Endodermal cell (in vitro differentiated cells): Measurements from ENCODE around the gene M6PR. TPM values are rescaled to one million over a fixed set of nuclear protein-coding genes. Genes with fewer than 3 reads are reported as not detected.

Source experiments
- DNase-seq: peaks from one replicate; pipeline ENCODE4 v3.0.0-alpha.2; 2017
- H3K27ac ChIP-seq: 2 replicates; pipeline ENCODE4 v1.5.1; 2013; ENCODE audit warnings: mild to moderate bottlenecking, low read depth, low read length, moderate library complexity
- H3K27me3 ChIP-seq: 2 replicates; pipeline ENCODE4 v1.6.1; 2013; ENCODE audit warnings: mild to moderate bottlenecking, low read length, moderate library complexity; ENCODE audit not compliant: insufficient read depth, control insufficient read depth, poor library complexity, severe bottlenecking
- H3K36me3 ChIP-seq: 2 replicates; pipeline ENCODE4 v1.7.0; 2013; ENCODE audit warnings: mild to moderate bottlenecking, low read length, moderate library complexity; ENCODE audit not compliant: control insufficient read depth, insufficient read depth
- H3K4me1 ChIP-seq: one replicate; pipeline ENCODE4 v1.7.0; 2013; ENCODE audit warnings: low read length; ENCODE audit not compliant: control insufficient read depth, insufficient read depth
- H3K4me3 ChIP-seq: 2 replicates; pipeline ENCODE4 v1.5.1; 2013; ENCODE audit warnings: mild to moderate bottlenecking, low read length, moderate library complexity
- H3K9ac ChIP-seq: 2 replicates; pipeline ENCODE4 v1.6.1; 2013; ENCODE audit warnings: mild to moderate bottlenecking, low read length, moderate library complexity; ENCODE audit not compliant: poor library complexity, severe bottlenecking; ENCODE audit errors: extremely low read depth
- H3K9me3 ChIP-seq: 2 replicates; pipeline ENCODE4 v1.6.1; 2013; ENCODE audit warnings: mild to moderate bottlenecking, low read length, moderate library complexity; ENCODE audit not compliant: control insufficient read depth
- H3K27ac Mint-ChIP-seq: 2 replicates; pipeline ENCODE4 v1.8.0; 2020; ENCODE audit warnings: mixed read lengths
- H3K27me3 Mint-ChIP-seq: 2 replicates; pipeline ENCODE4 v1.8.0; 2021; ENCODE audit warnings: mild to moderate bottlenecking, mixed read lengths; ENCODE audit not compliant: insufficient read depth
- H3K36me3 Mint-ChIP-seq: 2 replicates; pipeline ENCODE4 v1.8.0; 2020; ENCODE audit warnings: low read depth, mixed read lengths
- H3K4me1 Mint-ChIP-seq: 2 replicates; pipeline ENCODE4 v1.8.0; 2020; ENCODE audit warnings: mixed read lengths
- H3K4me3 Mint-ChIP-seq: 2 replicates; pipeline ENCODE4 v1.8.0; 2020; ENCODE audit warnings: mild to moderate bottlenecking, moderate library complexity, mixed read lengths
- H3K9me3 Mint-ChIP-seq: 2 replicates; pipeline ENCODE4 v1.8.0; 2020; ENCODE audit warnings: mild to moderate bottlenecking, mixed read lengths
- CTCF ChIP-seq: fragments of 200-600 bp; sonication (generic); conservative IDR thresholded peaks from 2 replicates; pipeline ENCODE4 v1.5.0; 2021; ENCODE audit warnings: antibody characterized with exemption, mild to moderate bottlenecking
- WGBS, 2 experiments: methylation state at CpG; one replicate each; pipeline versions ENCODE4 v1.1.5 to v1.1.7; 2013; ENCODE audit warnings: missing lambda C conversion rate in 2 of 2, mixed read lengths in 1 of 2; ENCODE audit not compliant: insufficient coverage in 1 of 2, insufficient read length in 1 of 2; 5-methylcytosine and 5-hydroxymethylcytosine counted together
- total RNA-seq, 2 donors: library from RNA; stranded (reverse); fragmentation: NEBNext Ultra II Directional in 1 of 2; extraction: Animal tissue kit (Norgen Biotek cat#: 25700) in 1 of 2; gene quantifications; 2 replicates in 1 of 2; 3 replicates in 1 of 2; pipeline ENCODE4 v1.2.1, GENCODE V29; 2021

Gene M6PR
- total RNA-seq, 2 donors from 2014 or later: 116 to 255 TPM

DNA sequence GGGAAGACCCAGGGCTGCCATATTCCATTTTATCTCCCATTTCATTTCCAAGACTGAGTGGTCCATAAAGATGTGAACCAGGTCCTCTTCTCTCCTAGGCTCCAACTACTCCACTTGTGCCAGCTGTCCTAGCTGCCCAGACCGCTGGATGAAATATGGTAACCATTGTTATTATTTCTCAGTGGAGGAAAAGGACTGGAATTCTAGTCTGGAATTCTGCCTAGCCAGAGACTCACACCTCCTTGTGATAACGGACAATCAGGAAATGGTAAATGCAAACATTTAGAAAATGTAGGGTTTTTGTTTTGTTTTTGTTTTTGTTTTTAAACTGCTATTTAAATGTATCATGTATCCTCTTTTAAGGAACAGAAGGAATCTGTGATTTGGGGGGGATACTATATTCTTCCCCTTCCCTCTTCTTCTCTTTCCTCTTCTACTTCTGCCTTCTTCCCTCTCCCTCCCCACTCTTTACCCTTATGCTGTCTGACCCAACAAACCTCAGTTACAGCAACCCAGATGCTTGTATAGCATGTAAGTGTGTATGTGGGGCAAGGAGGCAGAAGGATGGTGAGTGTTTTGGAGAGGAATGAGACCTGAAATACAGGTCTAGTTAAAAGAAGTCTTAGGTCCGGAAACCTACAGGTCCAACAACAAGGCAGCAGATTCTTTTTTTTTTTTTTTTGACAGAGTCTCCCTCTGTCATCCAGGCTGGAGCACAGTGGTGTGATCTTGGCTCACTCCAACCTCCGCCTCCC is 45.8 kb upstream of the M6PR start:
- no peak overlapping the region for H3K27ac Mint-ChIP-seq
- no peak overlapping the region for H3K4me3 Mint-ChIP-seq
- no peaks in the 10 kb centered on the region for H3K9me3 ChIP-seq
- no peak for TF ChIP-seq CTCF
- H3K36me3 Mint-ChIP-seq: no peaks in the 10 kb centered on the region
- 94 to 100% methylated on average over 2 to 4 of the region's 4 CpGs for WGBS, 2 experiments
- DNase-seq: no peak
- H3K4me3 ChIP-seq: no peak overlapping the region
- no peaks in the 10 kb centered on the region for H3K27me3 ChIP-seq
- H3K9me3 Mint-ChIP-seq: no peaks in the 10 kb centered on the region
- H3K9ac ChIP-seq: no peak overlapping the region
- no peaks in the 10 kb centered on the region for H3K36me3 ChIP-seq
- H3K27ac ChIP-seq: no peak overlapping the region
- H3K4me1 Mint-ChIP-seq: no peaks in the 10 kb centered on the region
- no peaks in the 10 kb centered on the region for H3K27me3 Mint-ChIP-seq
- H3K4me1 ChIP-seq: no peaks in the 10 kb centered on the region

GRCh38 chr12:8993827-8994226 is 44.4 kb upstream of the M6PR start:
- no peak for DNase-seq
- Mint-ChIP-seq H3K9me3 (no peaks in the 10 kb centered on the region), H3K4me1 (no peaks in the 10 kb centered on the region), H3K36me3 (no peaks in the 10 kb centered on the region), H3K4me3 (no peak overlapping the region), H3K27ac (no peak overlapping the region), H3K27me3 (no peaks in the 10 kb centered on the region)
- H3K4me3 ChIP-seq: no peak overlapping the region
- H3K9ac ChIP-seq: no peak overlapping the region
- whole genome bisulfite sequencing, 2 experiments: 80 to 93% methylated on average over 1 to 3 of the region's 3 CpGs
- no peaks in the 10 kb centered on the region for H3K36me3 ChIP-seq
- TF ChIP-seq CTCF: no peak
- H3K4me1 ChIP-seq: no peaks in the 10 kb centered on the region
- no peaks in the 10 kb centered on the region for H3K9me3 ChIP-seq
- H3K27me3 ChIP-seq: no peaks in the 10 kb centered on the region
- H3K27ac ChIP-seq: no peak overlapping the region

DNA sequence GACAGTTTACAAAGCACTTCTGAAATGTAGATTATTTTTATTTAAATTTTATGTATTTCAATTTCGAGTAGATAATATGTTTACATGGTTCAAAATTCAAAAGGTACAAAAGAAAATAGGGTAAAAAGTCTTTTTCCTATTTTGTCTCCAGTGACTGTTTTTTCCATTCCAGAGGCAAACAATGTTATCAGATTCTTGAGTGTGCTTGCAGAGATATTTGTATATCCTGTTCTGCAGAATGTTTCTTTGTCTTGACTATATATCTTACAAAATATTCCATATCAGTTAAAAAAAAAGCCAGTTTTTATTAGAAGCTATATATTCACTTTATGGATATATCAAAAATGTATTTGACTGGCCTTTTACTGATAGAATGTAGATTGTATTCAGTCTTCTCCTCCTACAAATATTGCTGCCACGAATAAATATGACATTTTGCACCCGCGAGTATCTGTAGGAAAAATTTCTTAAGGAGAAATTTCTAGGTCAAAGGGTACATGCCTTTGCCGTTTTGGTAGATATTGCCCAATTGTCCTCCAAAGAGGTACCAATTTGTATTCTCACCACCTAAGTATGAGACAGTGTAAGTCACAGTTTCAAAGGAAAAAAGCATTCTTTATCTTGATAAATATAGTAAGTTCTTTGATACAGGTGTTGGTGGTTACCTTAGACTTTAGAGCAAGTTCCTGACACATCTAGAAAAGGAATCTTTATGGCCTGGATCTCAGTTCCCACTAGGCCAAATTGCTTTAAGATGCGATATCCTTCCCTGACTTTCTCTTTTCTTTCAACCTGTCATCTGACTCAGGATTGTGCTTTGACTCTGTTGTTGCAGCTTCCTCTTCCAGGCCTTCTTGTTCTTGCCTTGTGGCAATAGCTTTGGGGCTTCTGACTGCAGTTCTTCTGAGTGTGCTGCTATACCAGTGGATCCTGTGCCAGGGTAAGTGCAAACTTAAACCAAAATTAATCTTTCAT is 42.2 kb upstream of the M6PR start:
- 84 to 92% methylated on average over 4 to 6 of the region's 6 CpGs for WGBS, 2 experiments
- Histone ChIP-seq H3K4me3 (no peak overlapping the region), H3K9ac (no peak overlapping the region), H3K36me3 (no peaks in the 10 kb centered on the region), H3K9me3 (no peaks in the 10 kb centered on the region), H3K27ac (no peak overlapping the region), H3K27me3 (no peaks in the 10 kb centered on the region), H3K4me1 (no peaks in the 10 kb centered on the region)
- Mint-ChIP-seq H3K9me3 (no peaks in the 10 kb centered on the region), H3K4me1 (no peaks in the 10 kb centered on the region), H3K27me3 (no peaks in the 10 kb centered on the region), H3K4me3 (no peak overlapping the region), H3K36me3 (no peaks in the 10 kb centered on the region), H3K27ac (no peak overlapping the region)
- no peak for TF ChIP-seq CTCF
- DNase-seq: no peak
